Measurements from ENCODE around the gene ALX3. TPM values are rescaled to one million over a fixed set of nuclear protein-coding genes. Genes with fewer than 3 reads are reported as not detected.

The ALX3 gene
- total RNA-seq, 2 donors from 2014 or later: not detected

GRCh38 chr1:110069404-110070281, 829 bp downstream of the ALX3 start:
- intact Hi-C loops (cut with DNase I): loop anchor here in 1 of 2 donors (5.0 kb wide), 1 partner anchor 228 kb away; no protein-coding TSS in a partner anchor
- no peak for DNase-seq (ENCODE audit: low spot score)

GRCh38 chr1:110068646-110069403, 1.6 kb downstream of the ALX3 start:
- DNase-seq (ENCODE audit: low spot score): no peak
- intact Hi-C loops (cut with DNase I): no loop called here

- DNase-seq (ENCODE audit: low spot score): no peak
- intact Hi-C loops (cut with DNase I): no loop called here
Observed at GRCh38 chr1:110067893-110068645, 2.4 kb downstream of the ALX3 start.

- intact Hi-C loops (cut with DNase I): no loop called here
- DNase-seq (ENCODE audit: low spot score): no peak
Observed at GRCh38 chr1:110067479-110067892, 3.0 kb downstream of the ALX3 start.

- intact Hi-C loops (cut with DNase I): no loop called here
- DNase-seq (ENCODE audit: low spot score): no peak
Observed at GRCh38 chr1:110065841-110066240, 4.6 kb downstream of the ALX3 start.

GRCh38 chr1:110064576-110065337, 5.7 kb downstream of the ALX3 start:
- no peak for DNase-seq (ENCODE audit: low spot score)
- intact Hi-C loops (cut with DNase I): no loop called here

- no peak for DNase-seq (ENCODE audit: low spot score)
- intact Hi-C loops (cut with DNase I): no loop called here
Observed at GRCh38 chr1:110063781-110064180, 6.7 kb downstream of the ALX3 start.

- DNase-seq (ENCODE audit: low spot score): no peak
- intact Hi-C loops (cut with DNase I): no loop called here
Observed at GRCh38 chr1:110062612-110063011, 7.9 kb downstream of the ALX3 start.

- DNase-seq (ENCODE audit: low spot score): no peak
Observed at GRCh38 chr1:110061341-110061740, 9.1 kb downstream of the ALX3 start.

GRCh38 chr1:110060662-110061060, 9.8 kb downstream of the ALX3 start:
- no peak for DNase-seq (ENCODE audit: low spot score)
- intact Hi-C loops (cut with DNase I): no loop called here

More at GRCh38 chr1:110061341-110061740, 9.1 kb downstream of the ALX3 start:
- intact Hi-C loops (cut with DNase I): no loop called here

- peak; percentile 83 for DNase-seq (ENCODE audit: low spot score)
- intact Hi-C loops (cut with DNase I): no loop called here
Observed at GRCh38 chr1:110060034-110060661, 10.3 kb downstream of the ALX3 start.

GRCh38 chr1:110059133-110059863, 11.2 kb downstream of the ALX3 start:
- peak; percentile 73 for DNase-seq (ENCODE audit: low spot score)
- intact Hi-C loops (cut with DNase I): no loop called here

GRCh38 chr1:110058591-110058990, 11.9 kb downstream of the ALX3 start:
- intact Hi-C loops (cut with DNase I): no loop called here
- DNase-seq (ENCODE audit: low spot score): no peak

GRCh38 chr1:110057963-110058518, 12.4 kb downstream of the ALX3 start:
- peak; percentile 64 for DNase-seq (ENCODE audit: low spot score)
- intact Hi-C loops (cut with DNase I): no loop called here

- intact Hi-C loops (cut with DNase I): no loop called here
- peak; percentile 80 for DNase-seq (ENCODE audit: low spot score)
Observed at GRCh38 chr1:110056776-110057175, 13.7 kb downstream of the ALX3 start.

GRCh38 chr1:110056285-110056683, 14.2 kb downstream of the ALX3 start:
- intact Hi-C loops (cut with DNase I): no loop called here
- peak; percentile 68 for DNase-seq (ENCODE audit: low spot score)

GRCh38 chr1:110055493-110056284, 14.8 kb downstream of the ALX3 start:
- intact Hi-C loops (cut with DNase I): loop anchor here in 1 of 2 donors (2.0 kb wide), 1 partner anchor 49 kb away; no protein-coding TSS in a partner anchor

More at GRCh38 chr1:110055493-110056284, 14.8 kb downstream of the ALX3 start:
- no peak for DNase-seq (ENCODE audit: low spot score)
